ENCODE measurements around the gene SNRNP70. TPM values are rescaled to one million over a fixed set of nuclear protein-coding genes. Genes with fewer than 3 reads are reported as not detected.

The SNRNP70 gene
- total and polyA plus RNA-seq, 7 donors = 33.8 to 382 (median 167) TPM

GRCh38 chr19:49116544-49116943 is 31.3 kb downstream of the SNRNP70 start:
- H3K27me3 ChIP-seq = no peaks in the 10 kb centered on the region
- H3K27ac ChIP-seq = no peak overlapping the region
- no peaks in the 10 kb centered on the region for H3K9me3 ChIP-seq
- TF ChIP-seq POLR2AphosphoS5 (IDR thresholded peaks at IDR 0.05) (no peak), POLR2A (IDR thresholded peaks at IDR 0.05) (no peak), EP300 (IDR thresholded peaks at IDR 0.05) (no peak), CTCF (IDR thresholded peaks at IDR 0.05) (no peak)
- WGBS, 2 donors = 31 to 48% methylated on average over 1 of the region's 1 CpG
- intact Hi-C loops (cut with DNase I) = no loop called here
- H3K4me3 ChIP-seq = no peak overlapping the region
- H3K36me3 ChIP-seq = no peaks in the 10 kb centered on the region
- DNase-seq = no peak
- peaks cover 0 to 42% (median 34%) of the 10 kb centered on the region in 4 donors for H3K4me1 ChIP-seq

DNA sequence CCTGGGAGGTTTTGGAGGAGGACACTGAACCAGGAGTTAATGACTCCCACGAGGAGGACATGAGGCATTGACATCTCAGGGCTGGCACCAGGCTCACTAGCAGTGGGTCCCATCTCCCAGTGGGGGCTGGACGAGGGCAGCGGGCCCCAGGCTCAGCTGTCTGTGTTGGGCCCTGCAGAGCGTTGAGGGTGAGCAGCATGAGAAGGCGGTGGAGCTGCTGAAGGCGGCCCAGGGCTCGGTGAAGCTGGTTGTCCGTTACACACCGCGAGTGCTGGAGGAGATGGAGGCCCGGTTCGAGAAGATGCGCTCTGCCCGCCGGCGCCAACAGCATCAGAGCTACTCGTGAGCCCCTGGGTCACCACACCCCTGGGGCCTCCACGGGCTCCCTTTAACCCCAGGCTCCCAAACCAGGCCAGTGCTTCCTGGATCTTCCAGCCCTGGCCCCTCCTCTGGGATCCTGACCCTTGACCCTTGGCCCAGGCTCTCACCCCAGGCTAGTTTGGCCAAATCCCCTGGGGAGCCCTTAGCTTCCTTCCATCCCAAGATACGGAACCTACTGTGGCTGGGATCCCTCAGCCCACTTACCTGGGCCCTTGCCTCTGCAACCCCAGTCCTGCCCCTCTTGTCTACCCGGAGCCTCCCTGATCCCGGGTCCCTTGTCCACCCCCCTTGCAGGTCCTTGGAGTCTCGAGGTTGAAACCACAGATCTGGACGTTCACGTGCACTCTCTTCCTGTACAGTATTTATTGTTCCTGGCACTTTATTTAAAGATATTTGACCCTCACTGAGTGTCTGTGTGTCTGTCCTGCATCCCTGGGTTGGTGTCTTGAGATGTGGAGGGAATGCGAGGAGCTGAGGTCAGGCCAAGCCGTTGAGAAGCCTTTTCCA is 32.7 kb downstream of the SNRNP70 start:
- 63 to 70% methylated on average over 26 of the region's 26 CpGs for WGBS, 2 donors
- Histone ChIP-seq H3K27ac (peak overlapping the region; percentile 91 to 96 (median 95)), H3K4me1 (peaks cover 0 to 42% (median 34%) of the 10 kb centered on the region in 4 donors), H3K27me3 (no peaks in the 10 kb centered on the region), H3K36me3 (no peaks in the 10 kb centered on the region), H3K9me3 (no peaks in the 10 kb centered on the region), H3K4me3 (peak overlapping the region; percentile 33 to 69 (median 66))
- intact Hi-C loops (cut with DNase I) = no loop called here
- TF ChIP-seq POLR2A (IDR thresholded peaks at IDR 0.05) (no peak), EP300 (IDR thresholded peaks at IDR 0.05) (no peak), POLR2AphosphoS5 (IDR thresholded peaks at IDR 0.05) (no peak), CTCF (IDR thresholded peaks at IDR 0.05) (no peak)
- DNase-seq = no peak

- peak; percentile 97 for DNase-seq
- Histone ChIP-seq H3K4me3 (peak within 1 kb of the TSS; percentile 33 to 69 (median 66)), H3K36me3 (no peaks in the 10 kb centered on the region), H3K27me3 (no peaks in the 10 kb centered on the region), H3K4me1 (peaks cover 0 to 36% (median 31%) of the 10 kb centered on the region in 4 donors), H3K9me3 (no peaks in the 10 kb centered on the region), H3K27ac (peak within 1 kb of the TSS; percentile 91 to 96 (median 95))
- intact Hi-C loops (cut with DNase I) = no loop called here
- WGBS, 2 donors = 1% methylated on average over 85 of the region's 85 CpGs
- peak; percentile 12 to 29 for TF ChIP-seq POLR2A (IDR thresholded peaks at IDR 0.05)
- no peak for TF ChIP-seq EP300 (IDR thresholded peaks at IDR 0.05)
- peak; percentile 41 to 69 (median 68) for TF ChIP-seq POLR2AphosphoS5 (IDR thresholded peaks at IDR 0.05)
- peak in 1 of 4 experiments; percentile 13 for TF ChIP-seq CTCF (IDR thresholded peaks at IDR 0.05)
Observed at GRCh38 chr19:49118565-49119410, 33.5 kb downstream of the SNRNP70 start, which contains the start of gene C19orf73. Gene C19orf73, minus strand, starts transcription at chr19:49119143. Its CDS starts 121 bp downstream, at chr19:49119022.

GRCh38 chr19:49119411-49120324 is 34.4 kb downstream of the SNRNP70 start, which contains the start of gene PPFIA3:
Gene PPFIA3, plus strand, starts transcription at chr19:49119544. Its CDS starts 8,330 bp downstream, at chr19:49127874.
- intact Hi-C loops (cut with DNase I) = no loop called here
- Histone ChIP-seq H3K27ac (peak within 1 kb of the TSS; percentile 91 to 96 (median 95)), H3K27me3 (no peaks in the 10 kb centered on the region), H3K36me3 (no peaks in the 10 kb centered on the region), H3K9me3 (no peaks in the 10 kb centered on the region), H3K4me1 (peaks cover 0 to 33% (median 28%) of the 10 kb centered on the region in 4 donors), H3K4me3 (peak within 1 kb of the TSS; percentile 33 to 69 (median 66))
- 1% methylated on average over 90 of the region's 90 CpGs for WGBS, 2 donors
- TF ChIP-seq POLR2AphosphoS5 (IDR thresholded peaks at IDR 0.05) = peak in 2 of 4 donors; percentile 32 to 40
- no peak for TF ChIP-seq EP300 (IDR thresholded peaks at IDR 0.05)
- DNase-seq = peak; percentile 80
